Measurements from ENCODE around the gene DGKB. TPM values are rescaled to one million over a fixed set of nuclear protein-coding genes. Genes with fewer than 3 reads are reported as not detected.

The DGKB gene
- total and polyA plus RNA-seq, 2 of the 8 experiments (the other 6 are each of a cell fraction or from before 2014, with no cell fraction given), result 1.9 to 2.6 TPM

GRCh38 chr7:14896461-14896860, 6.1 kb downstream of the DGKB start (continued):
- TF ChIP-seq CHD7 (IDR thresholded peaks at IDR 0.05; ENCODE audit: insufficient replicate concordance, low read length) (no peak), EZH2 (IDR thresholded peaks at IDR 0.05; ENCODE audit: low read depth, low read length, severe bottlenecking) (no peak), SUZ12 (IDR thresholded peaks at IDR 0.05; ENCODE audit: low read length) (no peak), RAD21 (IDR thresholded peaks at IDR 0.05 in 1 of 2, conservative IDR thresholded peaks at IDR 0.05 in 1 of 2; ENCODE audit: low read depth in 2 of 2, low read length in 2 of 2) (no peak), CEBPB (IDR thresholded peaks at IDR 0.05; ENCODE audit: low read depth, low read length) (no peak), SIN3A (conservative IDR thresholded peaks at IDR 0.05 in 1 of 2, IDR thresholded peaks at IDR 0.05 in 1 of 2; ENCODE audit: low read depth in 1 of 2, low read length in 2 of 2) (no peak), GABPA (IDR thresholded peaks at IDR 0.05; ENCODE audit: borderline replicate concordance, insufficient read depth, low read length) (no peak), E2F6 (IDR thresholded peaks at IDR 0.05) (no peak), FOSL1 (IDR thresholded peaks at IDR 0.05; ENCODE audit: insufficient read depth, low read depth, low read length) (no peak), CHD1 (IDR thresholded peaks at IDR 0.05; ENCODE audit: low read depth, low read length) (no peak)

All from H1 (cell line).